Measurements from ENCODE around the gene GABRB3.

GABRB3 gene

DNA sequence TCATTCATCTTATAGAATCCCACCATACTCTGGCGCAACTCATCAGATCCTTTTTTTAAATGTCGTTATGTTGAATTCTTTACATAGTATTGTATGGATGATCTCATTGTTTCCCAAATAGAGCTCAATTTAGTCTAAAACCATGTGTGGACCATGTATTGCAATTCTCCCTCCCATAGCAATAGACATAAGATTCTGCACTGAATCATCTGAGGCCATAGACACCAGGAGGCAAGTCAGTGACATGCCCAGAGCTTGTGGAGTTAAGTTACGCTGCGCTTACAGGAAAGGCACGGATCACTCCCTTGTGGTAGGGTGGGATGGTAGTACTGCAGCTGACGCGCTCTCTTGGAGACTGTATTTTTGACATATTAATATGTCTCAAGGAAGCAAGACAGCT lies 211.0 kb downstream of the GABRB3 start:
- no peak for DNase-seq (ENCODE audit: low read depth in 1 of 2, low spot score in 1 of 2)

DNA sequence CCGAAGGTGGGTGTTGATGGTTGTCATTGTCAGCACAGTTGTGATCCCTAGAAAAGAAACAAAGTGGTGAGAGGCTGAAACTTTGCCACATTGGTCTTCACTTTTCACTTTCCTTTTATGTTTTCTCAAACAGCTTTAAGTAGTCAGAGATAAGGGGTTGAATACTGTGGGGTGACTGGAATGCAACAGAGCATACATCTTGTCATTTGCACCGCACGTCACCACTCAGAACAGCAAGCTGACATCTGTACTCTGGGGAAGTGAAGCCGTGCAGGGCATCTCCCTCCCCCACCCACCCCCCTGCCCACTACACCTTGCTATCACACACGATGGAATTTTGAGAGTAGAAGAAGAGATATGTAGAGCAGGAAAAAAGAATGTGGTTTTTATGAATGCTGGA lies 211.7 kb downstream of the GABRB3 start:
- DNase-seq (ENCODE audit: low read depth in 1 of 2, low spot score in 1 of 2), result no peak

GRCh38 chr15:26555898-26556297 lies 217.0 kb downstream of the GABRB3 start:
- DNase-seq (ENCODE audit: low read depth in 1 of 2, low spot score in 1 of 2), result no peak

- DNase-seq (ENCODE audit: low read depth in 1 of 2, low spot score in 1 of 2), result no peak
Measured at GRCh38 chr15:26551473-26551872, 221.4 kb downstream of the GABRB3 start.

DNA sequence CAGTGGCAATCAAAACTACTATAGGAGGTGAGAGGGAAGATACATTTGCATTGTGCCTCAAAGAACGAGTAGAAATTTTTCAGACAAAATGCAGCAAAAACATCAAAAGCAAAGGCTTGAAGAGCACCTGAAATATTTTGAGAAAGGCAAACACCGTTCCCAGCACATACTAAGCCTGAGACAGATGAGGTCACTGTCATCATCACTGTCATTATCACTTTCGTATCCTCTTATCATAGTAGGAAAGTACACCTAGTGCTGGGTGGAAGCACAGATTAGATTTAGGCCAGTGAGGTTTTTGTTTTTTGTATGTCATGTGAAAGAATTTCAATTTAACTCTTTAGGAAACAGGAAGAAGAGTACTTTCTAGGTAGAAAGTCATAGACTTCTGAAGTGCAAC lies 222.0 kb downstream of the GABRB3 start:
- no peak for DNase-seq (ENCODE audit: low read depth in 1 of 2, low spot score in 1 of 2)

- no peak for DNase-seq (ENCODE audit: low read depth in 1 of 2, low spot score in 1 of 2)
Measured at GRCh38 chr15:26537663-26538062, 235.2 kb downstream of the GABRB3 start.

GRCh38 chr15:26531489-26531888 lies 241.4 kb downstream of the GABRB3 start:
- no peak for DNase-seq (ENCODE audit: low read depth in 1 of 2, low spot score in 1 of 2)

- no peak for DNase-seq (ENCODE audit: low read depth in 1 of 2, low spot score in 1 of 2)
Measured at GRCh38 chr15:26525096-26525495, 247.8 kb downstream of the GABRB3 start.

DNA sequence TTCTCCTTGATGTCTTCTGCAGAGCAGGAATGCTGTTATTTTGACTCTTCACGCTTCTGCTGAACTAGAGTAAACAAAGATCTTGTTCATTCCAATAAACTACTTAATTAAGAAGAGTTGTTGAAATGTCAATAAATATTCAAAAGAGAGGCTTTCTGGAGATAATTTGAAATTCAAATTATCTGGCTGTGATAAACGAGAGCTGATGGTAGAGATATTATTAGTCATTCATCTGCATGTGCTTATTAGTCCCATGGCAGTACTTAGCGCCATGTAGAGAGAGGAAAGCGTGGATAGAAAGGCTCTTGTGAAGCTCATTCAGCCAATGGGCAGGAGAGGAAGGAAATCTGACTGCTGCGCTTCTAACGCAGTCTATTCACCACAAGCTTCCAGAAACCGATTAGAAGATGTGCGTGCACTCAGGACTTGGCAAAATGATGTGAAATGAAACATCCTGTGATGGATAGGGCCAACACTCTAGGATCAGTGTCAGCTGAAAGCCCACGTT lies 251.1 kb downstream of the GABRB3 start:
- DNase-seq (ENCODE audit: low read depth in 1 of 2, low spot score in 1 of 2), result no peak

- no peak for DNase-seq (ENCODE audit: low read depth in 1 of 2, low spot score in 1 of 2)
Measured at GRCh38 chr15:26521130-26521529, 251.7 kb downstream of the GABRB3 start.

- no peak for DNase-seq (ENCODE audit: low read depth in 1 of 2, low spot score in 1 of 2)
Measured at GRCh38 chr15:26518885-26519284, 254.0 kb downstream of the GABRB3 start.

DNA sequence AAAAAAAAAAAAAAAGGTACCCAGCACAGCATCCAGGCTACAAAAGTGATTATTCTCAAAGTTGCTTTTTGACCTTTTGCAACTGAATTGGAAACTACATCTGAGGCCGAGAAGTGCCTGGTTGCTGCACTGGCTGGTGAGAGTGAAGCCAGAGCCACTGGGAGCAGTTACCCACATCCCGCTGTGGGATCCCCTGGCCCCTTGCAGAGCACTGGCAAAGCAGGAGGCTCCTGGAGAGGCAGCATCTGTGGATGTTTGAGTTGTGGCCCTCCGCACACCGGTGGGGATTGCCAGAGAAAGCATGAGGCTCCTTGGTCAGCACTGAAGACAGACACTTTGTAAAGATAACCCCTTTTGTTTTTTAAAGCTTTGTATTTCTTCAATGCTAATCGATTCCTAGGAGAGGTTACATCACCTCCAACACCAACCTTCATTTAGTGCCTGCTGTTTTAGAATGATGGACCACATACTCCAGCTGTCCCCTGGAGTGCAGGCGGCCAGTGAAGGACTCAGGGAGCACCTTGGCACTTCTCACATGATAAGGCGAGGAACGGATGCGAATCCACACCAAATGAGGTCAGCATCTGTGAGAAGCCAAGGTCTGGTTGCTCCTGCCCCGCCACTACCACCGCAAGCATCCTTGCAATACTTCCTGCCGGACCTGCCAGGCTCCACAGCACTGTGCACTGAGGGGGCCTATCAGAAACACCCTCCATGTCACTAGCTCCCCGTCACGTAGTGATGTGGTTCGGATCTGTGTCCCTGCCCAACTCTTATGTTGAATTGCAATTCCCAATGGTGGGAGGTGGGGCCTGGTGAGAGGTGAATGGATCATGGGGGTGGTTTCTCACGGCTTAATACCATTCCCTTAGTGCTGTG lies 256.5 kb downstream of the GABRB3 start:
- no peak for DNase-seq (ENCODE audit: low read depth in 1 of 2, low spot score in 1 of 2)

GRCh38 chr15:26504009-26504408 lies 268.9 kb downstream of the GABRB3 start:
- DNase-seq (ENCODE audit: low read depth in 1 of 2, low spot score in 1 of 2), result no peak

Data from stimulated activated CD4-positive, alpha-beta T cell treated with anti-CD3 and anti-CD28 coated beads, Interleukin-15, amount 100 ng/mL, for 1 hour (primary cell).